SK-N-SH treated with all-trans-retinoic acid at 6 μM for 48 hours (cell line): ENCODE measurements around the gene ABR.

Experiments used
- ATAC-seq: fragments of 200-7000 bp; cut with Tn5 transposase; 3 replicates; pipeline ENCODE4 v1.9.1; 2020; ENCODE audit warnings: mild to moderate bottlenecking, moderate library complexity
- ARNTL ChIP-seq: fragments of 450-650 bp; formaldehyde crosslinking; IDR thresholded peaks from 2 replicates; pipeline ENCODE4 v1.5.0; 2020; ENCODE audit warnings: low read depth, mild to moderate bottlenecking, moderate library complexity, borderline replicate concordance
- BACH2 ChIP-seq: fragments of 250-450 bp; sonication (Bioruptor Pico); IDR thresholded peaks from 2 replicates; pipeline ENCODE4 v1.9.0; 2021; ENCODE audit warnings: mild to moderate bottlenecking, borderline replicate concordance
- CREB5 ChIP-seq: fragments of 250-450 bp; sonication (Bioruptor Pico); IDR thresholded peaks from 2 replicates; pipeline ENCODE4 v1.5.1; 2020; ENCODE audit warnings: low read depth, mild to moderate bottlenecking, moderate library complexity
- CSDC2 ChIP-seq: fragments of 250-450 bp; sonication (Bioruptor Pico); IDR thresholded peaks from 2 replicates; pipeline ENCODE4 v1.5.0; 2020; ENCODE audit warnings: mild to moderate bottlenecking, moderate library complexity
- ESRRG ChIP-seq: fragments of 250-450 bp; sonication (Bioruptor Pico); IDR thresholded peaks from 2 replicates; pipeline ENCODE4 v1.6.1; 2021; ENCODE audit warnings: mild to moderate bottlenecking
- GLIS3 ChIP-seq: fragments of 250-450 bp; sonication (Bioruptor Pico); IDR thresholded peaks from 2 replicates; pipeline ENCODE4 v1.5.0; 2020; ENCODE audit warnings: mild to moderate bottlenecking, moderate library complexity
- ISL1 ChIP-seq: fragments of 250-450 bp; sonication (Bioruptor Pico); IDR thresholded peaks from 2 replicates; pipeline ENCODE4 v2.1.2; 2022; ENCODE audit warnings: mild to moderate bottlenecking, moderate library complexity
- PATZ1 ChIP-seq: fragments of 250-450 bp; sonication (Bioruptor Pico); IDR thresholded peaks from 2 replicates; pipeline ENCODE4 v1.8.0; 2020; ENCODE audit warnings: mild to moderate bottlenecking, moderate library complexity, borderline replicate concordance
- POU6F1 ChIP-seq: fragments of 250-450 bp; sonication (Bioruptor Pico); IDR thresholded peaks from 2 replicates; pipeline ENCODE4 v1.8.0; 2021; ENCODE audit warnings: low read depth, mild to moderate bottlenecking, moderate library complexity, borderline replicate concordance
- PPARA ChIP-seq: fragments of 250-450 bp; sonication (Bioruptor Pico); IDR thresholded peaks from 2 replicates; pipeline ENCODE4 v1.5.0; 2020; ENCODE audit warnings: mild to moderate bottlenecking, borderline replicate concordance
- RARB ChIP-seq: fragments of 250-450 bp; sonication (Bioruptor Pico); IDR thresholded peaks from 2 replicates; pipeline ENCODE4 v1.8.0; 2021; ENCODE audit warnings: mild to moderate bottlenecking, moderate library complexity
- SNAI2 ChIP-seq: fragments of 250-450 bp; sonication (Bioruptor Pico); IDR thresholded peaks from 2 replicates; pipeline ENCODE4 v1.5.0; 2020; ENCODE audit warnings: mild to moderate bottlenecking, moderate library complexity
- TCF4 ChIP-seq: fragments of 250-450 bp; sonication (Bioruptor Pico); IDR thresholded peaks from 2 replicates; pipeline ENCODE4 v1.8.0; 2021; ENCODE audit warnings: mild to moderate bottlenecking, moderate library complexity, borderline replicate concordance
- TOX ChIP-seq: fragments of 250-450 bp; sonication (Bioruptor Pico); IDR thresholded peaks from 2 replicates; pipeline ENCODE4 v1.8.0; 2021; ENCODE audit warnings: mild to moderate bottlenecking, moderate library complexity, borderline replicate concordance
- TSHZ2 ChIP-seq: fragments of 250-450 bp; sonication (Bioruptor Pico); IDR thresholded peaks from 2 replicates; pipeline ENCODE4 v1.5.0; 2020; ENCODE audit warnings: mild to moderate bottlenecking, moderate library complexity
- ZC3H10 ChIP-seq: fragments of 250-450 bp; sonication (Bioruptor Pico); IDR thresholded peaks from 2 replicates; pipeline ENCODE4 v1.5.1; 2021; ENCODE audit warnings: mild to moderate bottlenecking, moderate library complexity
- ZFP3 ChIP-seq: fragments of 250-450 bp; sonication (Bioruptor Pico); IDR thresholded peaks from 2 replicates; pipeline ENCODE4 v1.5.0; 2020; ENCODE audit warnings: mild to moderate bottlenecking, moderate library complexity
- ZFP30 ChIP-seq: fragments of 450-650 bp; formaldehyde crosslinking; IDR thresholded peaks from 2 replicates; pipeline ENCODE4 v1.5.0; 2022; ENCODE audit warnings: mild to moderate bottlenecking, moderate library complexity
- ZNF565 ChIP-seq: fragments of 450-650 bp; formaldehyde crosslinking; conservative IDR thresholded peaks from 2 replicates; pipeline ENCODE4 v1.5.0; 2020; ENCODE audit warnings: low read depth, mild to moderate bottlenecking, moderate library complexity
- ZNF70 ChIP-seq: fragments of 450-650 bp; formaldehyde crosslinking; IDR thresholded peaks from 2 replicates; pipeline ENCODE4 v1.5.0; 2020; ENCODE audit warnings: mild to moderate bottlenecking, moderate library complexity
- ZNF8 ChIP-seq: fragments of 450-650 bp; formaldehyde crosslinking; IDR thresholded peaks from 2 replicates; pipeline ENCODE4 v1.5.0; 2020; ENCODE audit warnings: mild to moderate bottlenecking, moderate library complexity

The ABR gene

GRCh38 chr17:1171953-1172352 is 7.8 kb downstream of the ABR start:
- TF ChIP-seq CREB5 (CRISPR knock-in tag): no peak
- TF ChIP-seq BACH2: no peak
- no peak for TF ChIP-seq ISL1 (CRISPR knock-in tag)
- TF ChIP-seq ESRRG (CRISPR knock-in tag): no peak
- TF ChIP-seq ZNF565 (CRISPR knock-in tag): no peak
- TF ChIP-seq, all 23 proteins: peak for 0
- no peak for ATAC-seq

GRCh38 chr17:1170739-1171138 is 9.0 kb downstream of the ABR start:
- TF ChIP-seq BACH2 (no peak), PATZ1 (no peak), TCF4 (CRISPR knock-in tag) (no peak), POU6F1 (CRISPR knock-in tag) (no peak), ISL1 (CRISPR knock-in tag) (no peak), CREB5 (CRISPR knock-in tag) (no peak), ZFP30 (CRISPR knock-in tag) (no peak), SNAI2 (CRISPR knock-in tag) (no peak)
- no peak for ATAC-seq

GRCh38 chr17:1169929-1170312 is 9.9 kb downstream of the ABR start:
- ATAC-seq: no peak
- TF ChIP-seq TOX (CRISPR knock-in tag): no peak
- no peak for TF ChIP-seq TCF4 (CRISPR knock-in tag)
- TF ChIP-seq ESRRG (CRISPR knock-in tag): no peak
- no peak for TF ChIP-seq GLIS3 (CRISPR knock-in tag)
- TF ChIP-seq BACH2: no peak
- no peak for TF ChIP-seq ARNTL (CRISPR knock-in tag)
- no peak for TF ChIP-seq PPARA (CRISPR knock-in tag)
- no peak for TF ChIP-seq ZNF8
- TF ChIP-seq ZNF565 (CRISPR knock-in tag): no peak
- TF ChIP-seq ZC3H10: no peak
- TF ChIP-seq ZNF70 (CRISPR knock-in tag): no peak

GRCh38 chr17:1169221-1169928 is 10.4 kb downstream of the ABR start:
- no peak for ATAC-seq
- TF ChIP-seq TSHZ2: no peak
- no peak for TF ChIP-seq RARB (CRISPR knock-in tag)
- no peak for TF ChIP-seq TCF4 (CRISPR knock-in tag)
- no peak for TF ChIP-seq ESRRG (CRISPR knock-in tag)
- no peak for TF ChIP-seq ZC3H10
- no peak for TF ChIP-seq ARNTL (CRISPR knock-in tag)
- no peak for TF ChIP-seq ZFP3
- no peak for TF ChIP-seq ZNF8
- no peak for TF ChIP-seq CSDC2 (CRISPR knock-in tag)
- TF ChIP-seq, all 23 proteins: peak for 0
